Lower lobe of right lung (tissue), 2 donors: ENCODE data around the gene C16orf90. TPM values are rescaled to one million over a fixed set of nuclear protein-coding genes. Genes with fewer than 3 reads are reported as not detected.

ENCODE experiments used
- ATAC-seq, 2 donors: fragments of 200-7000 bp; cut with Tn5 transposase; one replicate each; pipeline ENCODE4 v1.9.1; 2020 to 2022; ENCODE audit warnings: mild to moderate bottlenecking in 2 of 2, moderate library complexity in 2 of 2
- DNase-seq: peaks from one replicate; pipeline ENCODE4 v3.0.0-alpha.2; 2020
- H3K27ac ChIP-seq: fragments of 200-600 bp; one replicate; pipeline ENCODE4 v1.8.0; 2022
- H3K27me3 ChIP-seq: fragments of 200-600 bp; one replicate; pipeline ENCODE4 v1.8.0; 2022; ENCODE audit warnings: low read depth
- H3K36me3 ChIP-seq: fragments of 200-600 bp; one replicate; pipeline ENCODE4 v1.8.0; 2022; ENCODE audit warnings: mild to moderate bottlenecking
- H3K4me1 ChIP-seq: fragments of 200-600 bp; one replicate; pipeline ENCODE4 v1.8.0; 2022
- H3K4me3 ChIP-seq: fragments of 200-600 bp; one replicate; pipeline ENCODE4 v1.8.0; 2022; ENCODE audit warnings: mild to moderate bottlenecking
- H3K9me3 ChIP-seq: fragments of 200-600 bp; one replicate; pipeline ENCODE4 v1.8.0; 2022
- intact Hi-C: fragments of 100-400 bp; cut with DNase I; formaldehyde crosslinking; loops from one replicate; pipeline ENCODE4 v1.11.0; 2022
- total RNA-seq: library from RNA; stranded (reverse); fragmentation: NEBNext Ultra II Directional; extraction: Animal tissue kit (Norgen Biotek cat#: 25700); gene quantifications from one replicate; pipeline ENCODE4 v1.2.1, GENCODE V29; 2021
- TF ChIP-seq, protein P1 (sequence below): fragments of 200-600 bp; IDR thresholded peaks from one replicate; pipeline ENCODE4 v1.8.0; 2022; ENCODE audit warnings: antibody characterized with exemption, mild to moderate bottlenecking
- donor health status: DM: no; HTN: yes; CAD: no; lungs with severe emphysema.

Gene C16orf90
- total RNA-seq, 1 donor from 2014 or later, result not detected

DNA sequence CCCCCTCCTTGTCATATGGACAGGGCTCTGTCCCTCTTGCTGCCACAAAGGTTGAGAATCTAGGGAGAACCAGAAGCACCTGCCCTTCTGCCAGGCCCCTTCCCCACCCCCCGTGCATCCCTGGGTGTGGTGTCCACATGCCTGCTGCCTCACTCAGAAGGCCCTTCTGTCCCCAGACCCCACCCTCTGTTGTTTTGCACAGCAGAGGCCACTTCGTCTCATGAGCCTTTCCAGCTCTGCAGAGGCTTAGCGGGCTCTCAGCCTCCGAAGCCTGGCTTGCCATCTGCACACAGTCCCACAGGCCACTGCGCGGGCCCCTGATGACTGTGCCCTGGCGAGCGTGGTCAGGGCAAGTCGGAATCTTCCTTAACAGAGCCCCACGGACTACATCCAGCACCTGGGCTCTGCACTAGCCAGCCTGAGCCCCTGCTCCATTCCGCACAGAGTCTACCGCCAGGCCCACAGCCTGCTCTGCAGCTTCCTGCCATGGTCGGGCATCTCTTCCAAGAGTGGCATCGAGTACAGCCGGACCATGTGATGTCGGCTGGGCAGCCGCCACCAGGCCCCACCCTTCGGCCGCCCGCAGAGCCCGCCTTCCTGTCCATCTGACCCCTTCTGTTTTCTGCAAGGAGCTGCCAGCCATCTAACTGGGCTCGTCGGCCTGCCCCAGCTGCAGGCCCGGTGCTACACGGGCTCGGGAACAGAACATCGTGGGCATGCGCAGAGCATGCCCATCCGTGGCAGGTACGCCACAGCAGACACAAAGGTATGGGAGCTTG is 10.8 kb downstream of the C16orf90 start:
- no peak for ATAC-seq
- TF ChIP-seq, protein P1, sequence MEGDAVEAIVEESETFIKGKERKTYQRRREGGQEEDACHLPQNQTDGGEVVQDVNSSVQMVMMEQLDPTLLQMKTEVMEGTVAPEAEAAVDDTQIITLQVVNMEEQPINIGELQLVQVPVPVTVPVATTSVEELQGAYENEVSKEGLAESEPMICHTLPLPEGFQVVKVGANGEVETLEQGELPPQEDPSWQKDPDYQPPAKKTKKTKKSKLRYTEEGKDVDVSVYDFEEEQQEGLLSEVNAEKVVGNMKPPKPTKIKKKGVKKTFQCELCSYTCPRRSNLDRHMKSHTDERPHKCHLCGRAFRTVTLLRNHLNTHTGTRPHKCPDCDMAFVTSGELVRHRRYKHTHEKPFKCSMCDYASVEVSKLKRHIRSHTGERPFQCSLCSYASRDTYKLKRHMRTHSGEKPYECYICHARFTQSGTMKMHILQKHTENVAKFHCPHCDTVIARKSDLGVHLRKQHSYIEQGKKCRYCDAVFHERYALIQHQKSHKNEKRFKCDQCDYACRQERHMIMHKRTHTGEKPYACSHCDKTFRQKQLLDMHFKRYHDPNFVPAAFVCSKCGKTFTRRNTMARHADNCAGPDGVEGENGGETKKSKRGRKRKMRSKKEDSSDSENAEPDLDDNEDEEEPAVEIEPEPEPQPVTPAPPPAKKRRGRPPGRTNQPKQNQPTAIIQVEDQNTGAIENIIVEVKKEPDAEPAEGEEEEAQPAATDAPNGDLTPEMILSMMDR, result no peak
- no peaks in the 10 kb centered on the region for H3K27me3 ChIP-seq
- H3K4me1 ChIP-seq, result no peaks in the 10 kb centered on the region
- peaks cover 83% of the 10 kb centered on the region for H3K36me3 ChIP-seq
- no peak overlapping the region for H3K4me3 ChIP-seq
- H3K9me3 ChIP-seq, result no peaks in the 10 kb centered on the region
- intact Hi-C loops, result no loop called here
- H3K27ac ChIP-seq, result no peak overlapping the region
- no peak for DNase-seq

DNA sequence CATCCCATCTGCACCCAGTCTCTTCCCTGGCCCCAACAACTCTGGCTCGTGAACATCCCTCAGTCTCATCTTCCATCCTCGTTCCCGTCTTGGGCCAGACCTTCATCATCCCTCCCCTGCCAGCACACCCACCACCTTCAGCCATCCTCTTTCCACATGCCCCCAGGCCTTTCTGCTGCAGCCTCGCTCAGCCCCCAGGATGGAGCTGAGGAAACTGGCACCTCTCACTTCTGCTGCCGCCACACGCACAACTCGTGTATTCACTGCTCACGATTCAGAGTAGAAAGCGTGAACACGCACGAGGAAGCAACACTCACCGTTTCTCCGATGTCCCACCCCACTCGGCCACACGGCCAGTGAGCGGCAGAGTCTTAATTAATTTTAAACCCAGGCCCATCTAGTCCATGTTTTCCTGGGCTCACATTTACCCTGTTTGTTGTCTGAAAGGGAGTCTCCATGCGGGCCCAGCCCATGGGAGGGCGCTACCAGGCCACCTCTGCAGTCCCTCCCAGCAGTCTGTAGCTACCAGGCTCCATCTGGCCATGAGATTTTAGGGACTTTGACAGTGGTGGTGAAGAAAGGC is 12.5 kb downstream of the C16orf90 start:
- TF ChIP-seq, protein P1, result no peak
- H3K4me3 ChIP-seq, result no peak overlapping the region
- no peaks in the 10 kb centered on the region for H3K9me3 ChIP-seq
- no peaks in the 10 kb centered on the region for H3K4me1 ChIP-seq
- DNase-seq (no peak), ATAC-seq (no peak)
- H3K27me3 ChIP-seq, result no peaks in the 10 kb centered on the region
- intact Hi-C loops, result no loop called here
- peaks cover 96% of the 10 kb centered on the region for H3K36me3 ChIP-seq
- no peak overlapping the region for H3K27ac ChIP-seq

DNA sequence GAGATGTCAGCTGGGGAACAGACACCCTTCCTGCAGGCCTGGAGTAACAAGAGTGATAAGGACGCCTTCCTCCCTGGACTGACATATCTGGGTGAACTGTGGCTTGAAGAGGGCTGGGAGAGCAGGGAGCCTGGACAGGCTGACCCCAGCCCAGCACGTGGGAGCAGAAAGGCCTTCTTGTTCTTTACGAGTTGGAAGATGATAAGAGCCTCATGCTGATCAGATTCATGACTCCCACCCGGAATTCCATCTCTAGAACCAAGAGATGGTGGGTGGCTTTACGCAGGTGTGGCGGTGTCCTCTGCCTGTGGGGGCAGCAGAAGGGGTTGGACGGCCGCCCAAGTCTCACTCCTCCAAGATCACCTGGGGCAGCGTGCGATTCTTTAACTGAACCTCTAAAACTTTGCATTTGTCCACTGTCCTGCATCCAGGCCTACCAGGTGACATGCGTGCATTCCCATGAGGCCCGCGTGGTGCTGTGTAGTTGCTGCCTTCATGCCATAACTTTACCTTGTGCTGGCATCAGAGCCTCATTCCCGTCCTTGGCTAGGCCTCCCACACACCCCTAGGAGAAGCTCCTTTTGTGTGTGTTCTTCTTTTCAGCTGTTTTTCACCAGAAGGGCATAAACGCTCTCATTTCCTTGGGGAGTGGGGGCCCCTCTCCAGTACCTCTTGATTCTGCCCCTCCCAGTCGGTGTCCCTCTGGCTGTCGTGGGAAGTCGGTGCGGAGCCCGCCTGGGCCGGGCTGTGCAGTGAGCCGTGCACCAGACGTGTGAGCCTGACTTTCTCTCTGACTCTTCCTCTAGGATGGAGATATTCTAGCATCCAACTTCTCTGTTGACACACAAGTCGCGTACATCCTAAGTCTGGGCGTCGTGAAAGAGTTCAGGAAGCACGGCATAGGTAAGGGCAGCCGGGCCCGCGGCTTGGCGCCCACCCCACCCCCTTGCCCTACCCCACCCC is 13.3 kb downstream of the C16orf90 start:
- Histone ChIP-seq H3K27ac (no peak overlapping the region), H3K4me1 (no peaks in the 10 kb centered on the region), H3K9me3 (no peaks in the 10 kb centered on the region), H3K27me3 (no peaks in the 10 kb centered on the region), H3K4me3 (no peak overlapping the region), H3K36me3 (peaks cover 89% of the 10 kb centered on the region)
- ATAC-seq (no peak), DNase-seq (no peak)
- TF ChIP-seq, protein P1, result no peak
- intact Hi-C loops, result no loop called here

DNA sequence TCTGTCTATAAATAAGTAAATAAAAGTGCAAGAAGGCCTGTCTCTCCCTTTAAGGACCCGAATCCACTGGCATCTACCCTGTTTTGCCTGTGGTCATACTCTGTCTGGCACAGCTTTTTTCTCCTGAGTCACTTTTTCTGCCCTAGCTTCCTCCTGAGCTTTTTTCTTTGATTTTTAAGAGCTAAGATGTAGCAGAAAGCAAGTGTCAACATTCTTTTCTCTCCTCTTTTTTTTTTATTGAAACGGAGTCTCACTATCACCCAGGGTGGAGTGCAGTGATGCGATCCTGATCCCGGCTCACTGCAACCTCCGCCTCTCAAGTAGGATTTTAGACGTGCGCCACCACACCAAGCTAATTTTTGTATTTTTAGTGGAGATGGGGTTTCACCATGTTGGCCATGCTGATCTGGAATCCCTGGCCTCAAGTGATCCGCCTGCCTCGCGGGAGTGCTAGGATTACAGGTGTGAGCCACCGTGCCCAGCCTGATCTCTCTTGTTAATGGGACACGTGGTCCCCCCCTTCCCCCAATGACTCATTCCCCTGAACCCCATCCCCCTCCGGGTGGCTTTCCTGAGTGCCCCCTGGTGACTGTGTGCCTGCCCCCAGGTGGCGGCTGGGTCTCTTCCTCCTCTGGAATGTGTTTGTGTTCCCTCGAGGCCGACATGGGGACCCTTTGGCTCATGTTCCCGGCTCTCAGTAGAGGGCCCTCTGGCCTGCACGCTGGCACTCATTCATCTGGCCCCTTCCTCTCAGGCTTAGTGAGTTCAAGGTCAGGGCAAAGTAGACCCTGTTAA is 14.2 kb downstream of the C16orf90 start:
- H3K27me3 ChIP-seq, result no peaks in the 10 kb centered on the region
- H3K27ac ChIP-seq, result no peak overlapping the region
- ATAC-seq, result no peak
- no peaks in the 10 kb centered on the region for H3K4me1 ChIP-seq
- H3K36me3 ChIP-seq, result peaks cover 84% of the 10 kb centered on the region
- TF ChIP-seq, protein P1, result no peak
- no peaks in the 10 kb centered on the region for H3K9me3 ChIP-seq
- DNase-seq, result no peak
- intact Hi-C loops, result no loop called here
- H3K4me3 ChIP-seq, result no peak overlapping the region
